NCI-H1436 (cell line): ENCODE results near the gene SPATA12.

Experiments
- DNase-seq: peaks from one replicate; lab custom pipeline; 2025; lab: John Stamatoyannopoulos, UW

Gene SPATA12

GRCh38 chr3:57053122-57053521, 7.3 kb upstream of the SPATA12 start:
- DNase-seq, result no peak

DNA sequence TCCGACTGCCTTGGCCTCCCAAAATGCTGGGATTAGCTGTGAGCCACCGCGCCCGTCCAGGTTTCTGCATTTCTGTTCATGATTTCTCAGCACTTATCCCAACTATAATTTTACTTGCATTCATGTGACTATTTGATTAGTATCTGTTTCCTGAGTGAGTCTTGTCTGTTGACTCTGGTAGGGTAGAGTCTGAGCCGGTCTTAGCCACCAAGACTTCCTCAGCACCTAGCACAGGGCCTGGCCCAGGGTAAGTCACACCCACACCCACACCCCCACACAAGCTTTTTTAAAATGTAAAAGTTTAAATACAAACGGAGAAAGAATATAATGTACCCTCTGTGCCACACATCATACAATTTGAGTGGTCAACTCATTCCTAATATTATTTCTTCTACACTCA, 3.1 kb upstream of the SPATA12 start:
- DNase-seq, result no peak

DNA sequence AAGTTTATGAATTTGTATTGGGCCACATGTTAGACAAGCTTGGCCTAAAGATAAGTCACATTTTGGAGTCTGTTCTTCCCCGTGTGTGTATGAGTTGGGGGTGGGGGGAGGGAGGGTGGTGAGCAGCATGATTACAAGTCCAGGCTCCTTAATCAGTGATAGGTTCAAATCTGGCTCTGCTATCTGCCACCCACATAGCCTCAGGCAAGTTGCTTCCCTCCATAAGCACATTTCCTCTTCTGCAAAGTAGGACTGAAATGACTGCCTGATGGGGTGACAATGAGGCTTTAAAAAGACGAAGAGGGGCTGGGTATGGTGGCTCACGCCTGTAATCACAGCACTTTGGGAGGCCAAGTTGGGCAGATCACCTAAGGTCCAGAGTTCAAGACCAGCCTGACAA, 1.1 kb upstream of the SPATA12 start:
- no peak for DNase-seq

- DNase-seq, result no peak
These were observed 1.1 kb downstream of the SPATA12 start for GRCh38 chr3:57061556-57061955.

DNA sequence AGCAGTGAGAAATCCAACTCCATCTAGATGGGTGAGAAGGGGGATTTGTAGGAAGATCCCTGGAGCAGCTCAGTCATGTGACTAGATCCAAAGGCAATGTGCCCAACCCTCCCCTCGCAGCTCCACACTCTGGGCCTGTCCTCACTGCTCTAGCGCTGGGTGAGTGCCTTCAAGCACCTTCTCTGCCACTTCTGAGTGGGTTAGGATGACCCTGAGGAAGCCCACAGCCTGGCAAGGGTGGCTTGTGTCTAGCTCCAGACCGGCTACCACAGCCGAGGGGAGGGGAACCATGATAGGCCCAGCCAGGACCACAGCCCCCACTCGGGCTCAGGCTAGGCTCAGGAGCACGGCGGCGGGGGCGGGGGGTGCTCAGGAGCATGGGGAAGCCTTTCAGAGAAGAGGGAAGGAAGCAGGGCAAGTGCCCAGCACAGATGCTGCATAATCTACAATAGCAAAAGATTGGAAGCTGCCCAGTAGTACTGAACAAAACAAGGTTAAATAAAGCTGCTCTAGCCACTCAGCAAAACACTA, 1.7 kb downstream of the SPATA12 start:
- no peak for DNase-seq

- no peak for DNase-seq
These were observed 2.6 kb downstream of the SPATA12 start for GRCh38 chr3:57063032-57063431.

- DNase-seq, result no peak
These were observed 3.5 kb downstream of the SPATA12 start for GRCh38 chr3:57064001-57064400.

DNA sequence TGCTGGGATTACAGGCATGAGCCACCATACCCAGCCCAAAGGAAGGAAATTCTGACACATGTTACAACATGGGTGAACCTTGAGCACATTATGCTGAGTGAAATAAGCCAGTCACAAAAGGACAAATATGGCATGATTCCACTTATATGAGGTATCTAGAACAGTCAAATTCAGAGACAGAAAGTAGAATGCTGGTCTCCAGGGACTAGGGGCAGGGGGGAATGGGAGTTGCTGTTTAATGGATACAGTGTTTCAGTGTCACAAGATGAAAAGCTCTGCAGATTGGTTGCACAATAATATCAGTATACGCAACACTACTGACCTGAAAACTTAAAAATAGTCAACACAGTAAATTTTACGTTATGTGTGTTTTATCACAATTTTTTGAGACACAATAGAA, 4.1 kb downstream of the SPATA12 start:
- no peak for DNase-seq

DNA sequence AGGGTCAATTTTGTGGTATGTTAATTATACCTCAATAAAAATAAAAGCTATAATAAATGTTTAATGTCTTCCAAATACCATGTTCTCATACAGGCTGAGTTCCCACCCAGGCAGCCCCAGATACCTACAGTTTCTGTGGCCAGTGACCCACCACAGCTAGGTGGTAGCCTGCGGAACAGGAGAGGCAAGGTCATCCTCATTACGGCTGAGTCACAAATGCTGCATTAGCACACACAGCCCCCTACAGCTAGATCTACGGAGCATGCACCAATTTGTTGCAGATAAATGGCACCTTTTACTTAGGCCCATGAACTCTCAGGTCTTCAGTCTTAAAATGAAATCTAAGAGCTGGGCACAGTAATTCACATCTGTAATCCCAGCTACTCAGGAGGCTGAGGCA, 5.1 kb downstream of the SPATA12 start:
- DNase-seq, result no peak

DNA sequence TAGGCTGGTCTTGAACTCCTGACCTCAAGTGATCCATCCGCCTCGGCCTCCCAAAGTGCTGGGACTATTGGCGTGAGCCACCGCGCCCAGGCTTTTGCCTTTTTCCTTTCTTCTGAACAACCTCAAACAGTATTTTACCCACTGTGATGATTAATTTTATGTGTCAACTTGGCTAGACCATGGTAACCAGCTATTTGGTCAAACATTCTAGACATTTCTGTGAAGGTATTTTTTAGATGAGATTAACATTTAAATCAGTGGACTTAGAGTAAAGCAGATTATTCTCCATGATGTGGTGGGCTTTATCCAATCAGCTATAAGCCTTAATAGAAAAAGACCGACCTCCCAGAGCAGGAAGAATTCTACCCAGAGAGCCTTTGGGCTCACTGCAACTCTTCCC, 6.0 kb downstream of the SPATA12 start:
- DNase-seq, result no peak

DNA sequence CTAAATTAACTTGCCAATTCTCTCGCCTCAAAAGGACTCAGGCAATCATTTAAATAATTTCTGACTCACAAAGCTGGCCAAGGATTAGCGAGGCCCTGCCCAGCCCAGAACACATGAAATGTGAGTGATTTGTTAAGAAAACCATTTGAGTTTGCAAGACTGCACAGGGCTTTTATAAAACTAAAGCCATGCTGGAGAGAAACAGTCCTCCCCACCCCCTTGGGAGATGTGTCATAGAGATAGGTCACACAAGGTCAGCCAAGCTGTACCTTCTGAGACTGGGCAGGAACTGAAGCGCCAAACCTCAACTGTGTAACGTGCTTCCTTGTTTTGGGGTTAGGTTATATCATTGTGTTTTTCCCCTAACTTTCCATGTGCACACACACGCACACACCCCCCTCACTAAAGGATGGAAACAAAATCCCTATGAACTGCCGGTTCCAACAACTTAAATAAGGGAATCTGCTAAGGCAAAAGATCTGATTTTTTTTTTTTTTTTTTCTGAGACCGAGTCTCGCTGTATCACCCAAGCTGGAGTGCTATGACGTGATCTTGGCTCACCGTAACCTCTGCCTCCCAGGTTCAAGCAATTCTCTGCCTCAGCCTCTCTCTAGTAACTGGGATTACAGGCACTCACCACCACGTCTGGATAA, 8.1 kb downstream of the SPATA12 start:
- DNase-seq, result no peak

GRCh38 chr3:57069503-57069902, 9.0 kb downstream of the SPATA12 start:
- DNase-seq, result no peak

- no peak for DNase-seq
These were observed 13.2 kb downstream of the SPATA12 start for GRCh38 chr3:57073628-57074027.

- no peak for DNase-seq
These were observed 13.7 kb downstream of the SPATA12 start for GRCh38 chr3:57074135-57074534.

- no peak for DNase-seq
These were observed 16.0 kb downstream of the SPATA12 start for GRCh38 chr3:57076422-57076951.

- DNase-seq, result no peak
These were observed 17.3 kb downstream of the SPATA12 start for GRCh38 chr3:57077630-57078343.

GRCh38 chr3:57078344-57078634, 17.8 kb downstream of the SPATA12 start:
- peak; percentile 10 for DNase-seq

GRCh38 chr3:57078635-57079473, 18.4 kb downstream of the SPATA12 start:
- no peak for DNase-seq

DNA sequence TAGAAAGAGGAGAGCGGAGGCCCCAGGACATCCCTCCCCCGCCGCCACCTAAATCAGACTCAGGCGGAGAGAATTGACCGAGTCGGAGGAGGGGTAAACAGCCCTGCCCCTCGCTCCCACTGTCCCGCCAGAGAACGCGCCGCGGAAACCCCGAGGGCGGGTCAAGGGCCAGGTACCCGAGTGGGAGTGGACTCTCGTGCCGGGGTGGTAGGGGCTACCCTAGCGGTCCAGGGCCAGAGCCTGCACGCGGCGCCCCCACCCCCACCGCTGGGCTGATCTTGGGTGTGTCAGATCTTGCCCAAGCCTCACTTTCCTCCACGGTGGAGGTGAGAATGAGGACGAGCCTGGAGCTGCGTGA, 19.0 kb downstream of the SPATA12 start:
- no peak for DNase-seq

GRCh38 chr3:57080171-57080570, 19.7 kb downstream of the SPATA12 start:
- DNase-seq, result no peak

- no peak for DNase-seq
These were observed 20.7 kb downstream of the SPATA12 start for GRCh38 chr3:57081173-57081572.

DNA sequence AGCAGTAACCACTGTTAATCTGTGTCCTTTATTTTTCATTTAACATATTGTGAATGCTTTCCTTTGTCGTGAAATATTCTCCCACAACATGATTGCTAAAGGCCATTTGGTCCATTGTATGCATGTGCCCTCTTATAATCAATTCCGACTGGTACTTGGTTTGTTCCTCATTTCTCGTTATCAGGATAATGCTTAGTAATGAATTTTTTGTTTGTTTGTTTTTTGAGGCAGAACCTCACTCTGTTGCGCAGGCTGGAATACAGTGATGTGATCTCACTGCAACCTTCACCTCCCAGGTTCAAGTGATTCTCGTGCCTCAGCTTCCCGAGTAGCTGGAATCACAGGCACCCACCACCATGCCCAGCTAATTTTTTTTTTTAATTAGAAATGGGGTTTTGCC, 22.0 kb downstream of the SPATA12 start:
- DNase-seq, result no peak
